CD4-positive, alpha-beta T cell treated with Interferon alpha-2 for 1 hour (primary cell): ENCODE data around the gene ECT2.
A peak's percentile ranks its signal among the peaks of the same experiment; 100 is the strongest.
"Not testable (repeated sequence)": the region's sequence is repeated elsewhere in the genome, so short reads cannot be mapped to it uniquely, and the experiment has no call there.

ENCODE experiments used
- DNase-seq, 2 donors: peaks; one replicate each; pipeline ENCODE4 v3.0.0-alpha.2; 2020 to 2022

ECT2 gene

DNA sequence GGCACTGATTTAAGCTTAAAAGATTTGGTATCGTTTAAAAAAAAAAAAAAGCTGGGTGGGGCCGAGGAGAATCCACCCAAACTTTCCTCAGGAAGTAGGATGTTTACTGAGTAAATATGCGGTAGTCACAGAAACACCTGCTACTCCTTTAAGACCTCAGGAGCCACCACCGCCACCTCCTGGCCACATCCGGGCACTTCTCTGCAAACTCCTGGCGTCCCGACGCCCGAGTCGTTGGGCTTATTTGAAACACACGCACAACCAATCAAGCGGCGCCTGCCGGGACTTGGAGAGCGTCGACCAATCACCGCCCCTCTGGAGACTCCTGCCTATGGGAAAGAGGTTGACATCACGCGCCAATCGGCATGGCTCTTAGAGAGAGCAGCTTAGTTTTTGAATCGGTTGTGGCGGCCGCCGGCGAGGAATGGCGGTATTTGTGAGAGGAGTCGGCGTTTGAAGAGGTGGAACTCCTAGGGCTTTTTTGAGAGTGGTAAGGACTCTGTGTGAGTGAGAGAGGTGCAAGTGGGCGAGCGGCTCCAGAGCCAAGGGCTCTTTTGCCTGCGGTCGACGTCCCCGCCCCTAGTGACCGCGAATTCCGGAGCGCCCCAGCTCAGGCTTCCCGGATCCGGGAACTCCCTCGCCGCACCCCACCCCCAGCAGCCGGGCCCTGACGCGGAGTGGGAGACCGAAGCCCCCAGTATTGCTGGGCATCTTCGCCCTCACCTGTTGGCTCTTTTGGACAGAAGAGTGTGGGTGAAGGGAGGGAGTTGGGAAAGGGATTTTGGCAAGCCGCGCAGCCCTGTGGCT lies at the start of gene ECT2:
ECT2 (plus strand) TSS at position 359 of the 807 bp plus-strand sequence. CDS start 3,805 bp downstream, outside the sequence.
- DNase-seq, result peak; percentile 98

- no peak for DNase-seq
Measured at GRCh38 chr3:172700936-172701455, 49.5 kb upstream of the ECT2 start.

- DNase-seq, result no peak
Measured at GRCh38 chr3:172701751-172702150, 48.8 kb upstream of the ECT2 start.

GRCh38 chr3:172702256-172702655 lies 48.3 kb upstream of the ECT2 start:
- no peak for DNase-seq

DNA sequence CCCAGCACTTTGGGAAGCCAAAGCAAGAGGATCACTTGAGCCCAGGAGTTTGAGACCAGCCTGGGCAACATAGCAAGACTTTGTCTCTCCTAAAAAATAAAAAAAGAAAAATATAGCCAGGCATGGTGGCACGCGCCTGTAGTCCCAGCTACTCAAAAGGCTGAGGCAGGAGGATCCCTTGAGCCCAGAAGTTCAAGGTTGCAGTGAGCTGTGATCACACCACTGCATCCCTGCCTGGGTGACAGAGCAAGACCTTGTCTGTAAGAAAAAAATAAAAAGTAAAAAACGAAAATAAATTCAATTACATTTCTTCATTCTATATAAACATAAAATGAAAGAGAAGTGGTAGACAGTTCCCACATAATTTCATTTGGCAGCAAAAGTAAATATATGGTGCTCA lies 47.8 kb upstream of the ECT2 start:
- DNase-seq, result not testable (repeated sequence)

- no peak for DNase-seq
Measured at GRCh38 chr3:172704001-172704400, 46.5 kb upstream of the ECT2 start.

GRCh38 chr3:172705170-172705569 lies 45.4 kb upstream of the ECT2 start:
- no peak for DNase-seq

DNA sequence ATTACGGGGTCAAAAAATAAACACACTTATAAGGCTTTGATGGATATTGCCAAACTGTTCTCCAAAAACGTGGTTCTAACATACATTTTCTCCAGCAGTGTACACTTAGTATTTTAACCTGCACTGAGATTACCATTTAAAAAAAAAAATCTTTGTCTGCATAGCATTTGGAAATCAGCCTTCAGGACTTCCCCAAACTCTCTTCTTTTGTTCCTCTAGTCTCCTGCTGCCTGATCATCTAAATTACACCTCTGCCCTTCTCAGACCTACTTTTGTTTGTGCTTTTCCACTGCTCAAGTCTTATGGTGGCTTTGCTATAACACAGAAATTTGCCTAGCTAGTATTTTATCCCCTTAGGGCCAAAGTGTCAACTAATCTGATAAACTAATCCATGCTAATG lies 43.5 kb upstream of the ECT2 start:
- DNase-seq, result no peak

DNA sequence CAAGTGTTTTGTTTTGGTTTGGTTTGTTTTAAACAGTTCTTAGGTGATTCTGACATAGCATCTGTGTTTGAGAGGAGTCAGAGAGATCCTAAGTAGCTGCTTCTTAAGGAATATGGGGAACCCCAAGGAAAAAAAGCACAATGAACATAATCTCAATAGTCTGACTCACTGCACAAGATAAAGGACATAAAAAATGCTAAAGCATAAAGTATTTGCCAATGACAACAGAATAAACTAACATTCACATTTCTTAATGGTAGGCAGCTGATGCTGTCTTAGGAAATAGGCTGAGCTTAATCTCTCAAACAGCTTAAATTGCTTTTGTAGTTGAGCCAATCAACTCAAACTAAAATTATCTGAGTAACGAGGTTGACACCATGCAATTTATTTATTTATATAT lies 42.6 kb upstream of the ECT2 start:
- no peak for DNase-seq

DNA sequence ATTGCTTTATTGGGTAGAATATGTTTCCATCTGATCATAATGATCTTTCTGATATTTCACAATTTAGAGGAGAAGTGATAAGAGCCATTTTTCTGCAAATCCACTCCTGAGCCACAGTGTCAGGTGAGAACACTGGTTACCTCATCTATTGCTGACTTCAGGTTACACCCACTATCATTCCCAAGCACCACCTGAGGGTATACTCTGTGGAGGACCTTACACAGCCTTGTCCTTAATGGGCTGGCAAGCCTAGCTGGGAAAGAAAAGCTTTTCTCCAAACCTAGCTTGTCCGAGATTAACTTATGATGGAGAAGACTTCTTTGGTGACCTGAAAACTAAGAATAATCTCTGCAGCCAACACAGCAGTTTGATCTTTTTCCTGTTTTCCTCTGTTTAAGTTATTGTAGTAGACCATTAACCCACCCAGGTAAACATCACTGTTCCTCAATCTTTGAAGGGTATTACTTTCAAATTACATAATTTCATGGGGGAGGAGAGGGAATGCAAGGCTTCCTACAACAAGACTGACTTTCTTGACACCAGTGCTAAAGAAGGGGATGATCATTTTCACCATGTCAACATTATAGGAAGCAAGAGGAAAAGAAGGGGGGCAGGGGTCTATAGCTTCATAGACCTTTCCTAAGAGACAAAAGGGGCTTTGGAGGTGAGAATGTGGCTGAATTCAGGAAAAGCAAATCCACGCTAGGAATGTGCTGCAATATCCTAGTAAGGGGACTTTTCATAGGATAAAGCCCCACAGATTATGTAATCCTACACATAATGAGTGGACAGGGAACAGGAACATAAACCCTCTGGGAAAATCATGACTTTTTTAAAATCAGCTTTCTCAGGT lies 41.4 kb upstream of the ECT2 start:
- no peak for DNase-seq

GRCh38 chr3:172709774-172710663 lies 40.5 kb upstream of the ECT2 start:
- peak in 1 of 2 donors; percentile 1 for DNase-seq

DNA sequence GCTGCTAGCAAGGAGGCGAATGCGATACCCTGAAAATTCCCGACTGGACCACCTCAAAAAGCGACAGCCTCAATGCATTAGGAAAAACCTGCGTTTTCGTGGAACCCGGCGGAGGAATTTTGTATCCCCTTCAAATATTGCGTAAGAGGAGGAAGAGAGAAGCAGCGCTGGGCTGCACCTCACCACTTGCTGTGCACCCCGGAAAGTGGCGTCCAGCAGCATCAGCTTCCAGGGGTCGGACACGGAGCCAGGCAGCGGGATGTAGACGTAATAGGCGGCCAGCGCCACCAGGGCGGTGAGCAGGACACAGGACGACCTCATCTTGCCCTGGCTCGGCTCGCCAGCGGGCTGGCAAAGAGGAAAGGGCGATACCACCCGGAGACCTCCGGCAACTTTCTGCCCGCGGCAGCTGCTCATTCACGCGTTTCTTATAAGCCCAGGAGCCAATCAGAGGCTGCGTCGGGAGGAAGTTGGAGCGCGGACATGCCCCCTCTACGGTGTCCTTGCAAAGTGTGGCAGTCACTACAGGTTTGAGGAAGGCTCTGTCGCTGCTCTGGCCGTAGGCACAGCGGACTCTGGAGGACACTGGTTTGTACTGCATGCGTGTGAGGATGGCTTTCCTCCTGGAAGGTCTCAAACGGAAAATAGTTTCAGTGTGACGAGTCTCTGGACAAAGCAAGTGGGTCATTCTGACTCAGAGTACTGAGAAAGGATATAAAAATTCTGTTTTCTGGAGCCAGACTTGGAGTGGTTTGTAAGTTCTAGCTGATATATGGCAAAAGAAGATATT lies 39.7 kb upstream of the ECT2 start, which contains the start of gene NCEH1:
NCEH1 (minus strand) TSS at position 404 of the 790 bp plus-strand sequence; CDS start at position 321, 83 bp downstream.
- peak; percentile 78 to 84 for DNase-seq

GRCh38 chr3:172711454-172711795 lies 39.1 kb upstream of the ECT2 start:
- no peak for DNase-seq

DNA sequence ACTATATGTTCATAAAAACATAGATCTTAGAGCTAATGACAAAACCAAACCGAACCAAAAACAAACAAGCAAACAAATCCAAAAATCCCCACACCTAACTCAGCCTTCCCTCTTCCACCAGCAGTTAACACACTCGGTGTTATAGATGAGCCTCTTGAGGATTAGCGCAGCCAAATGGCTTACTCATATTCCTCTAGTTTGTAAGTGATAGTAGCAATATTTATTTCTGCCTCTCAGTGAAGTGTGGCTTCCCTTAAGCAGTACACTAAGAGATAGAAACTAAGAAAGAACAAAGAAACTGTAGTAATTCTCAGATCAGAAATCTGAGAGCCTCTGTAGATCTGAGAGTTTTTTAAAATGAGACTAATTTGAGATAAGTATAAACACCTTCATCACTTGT lies 37.2 kb upstream of the ECT2 start:
- DNase-seq, result no peak

DNA sequence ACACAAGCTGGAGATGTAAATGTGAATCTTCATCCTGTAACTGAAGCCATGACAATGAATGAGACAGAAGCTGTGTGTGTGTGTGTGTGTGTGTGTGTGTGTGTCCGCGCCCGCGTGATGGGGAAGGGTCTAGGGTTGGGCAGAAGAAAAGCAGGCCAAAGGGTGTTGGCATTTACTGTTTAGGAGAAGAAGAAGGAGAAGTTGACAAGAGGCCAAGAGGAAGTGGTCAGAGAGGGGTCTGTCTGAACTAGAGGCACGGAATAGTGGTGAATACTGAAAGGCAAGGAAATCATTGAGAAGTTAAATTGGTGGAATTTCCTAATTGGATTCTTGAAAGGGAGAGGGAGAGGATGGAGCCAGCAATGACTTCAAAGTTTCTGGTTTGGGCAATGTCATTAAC lies 34.0 kb upstream of the ECT2 start:
- DNase-seq, result peak; percentile 7 to 13

DNA sequence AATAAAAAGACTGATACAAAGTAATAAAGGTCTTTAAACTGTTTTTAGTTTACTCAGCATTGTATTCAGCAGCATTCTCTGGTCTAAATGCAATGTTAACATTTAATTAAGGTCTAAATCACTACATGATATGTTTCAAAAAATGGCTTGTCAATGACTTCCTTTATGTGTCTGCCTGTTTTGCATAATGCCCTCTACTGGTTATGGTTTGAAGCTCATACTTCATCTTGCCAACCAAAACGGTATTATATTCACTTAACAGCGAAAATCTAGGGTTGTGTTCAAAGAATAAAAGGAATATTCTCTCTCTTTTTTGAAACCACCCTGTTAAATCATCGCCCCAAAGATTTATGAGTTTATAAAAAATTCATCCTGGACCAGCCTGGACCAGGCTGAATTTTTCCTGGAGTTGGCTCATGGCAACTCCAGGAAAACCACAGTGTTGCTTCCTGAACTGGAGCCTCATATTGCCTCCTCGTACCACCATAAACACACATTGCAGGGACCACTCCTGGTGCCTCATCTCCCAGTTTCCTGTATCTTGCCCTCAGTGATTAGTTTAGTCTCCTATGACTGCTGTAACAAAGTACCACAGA lies 32.9 kb upstream of the ECT2 start:
- peak in 1 of 2 donors; percentile 27 for DNase-seq

DNA sequence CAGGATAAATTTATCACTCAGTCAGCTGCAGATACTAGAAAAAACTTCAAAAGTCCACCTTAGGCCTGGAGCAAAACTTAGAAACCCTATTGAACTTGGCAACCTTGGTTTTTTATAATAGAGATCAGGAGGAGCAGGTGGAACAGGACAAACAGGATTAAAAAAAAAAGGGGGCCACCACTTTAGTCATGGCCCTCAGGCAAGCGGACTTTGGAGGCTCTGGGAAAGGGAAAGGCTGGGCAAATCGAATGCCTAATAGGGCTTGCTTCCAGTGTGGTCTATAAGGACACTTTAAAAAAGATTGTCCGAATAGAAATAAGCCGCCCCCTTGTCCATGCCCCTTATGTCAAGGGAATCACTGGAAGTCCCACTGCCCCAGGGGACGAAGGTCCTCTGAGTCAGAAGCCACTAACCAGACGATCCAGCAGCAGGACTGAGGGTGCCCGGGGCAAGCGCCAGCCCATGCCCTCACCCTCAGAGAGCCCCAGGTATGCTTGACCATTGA lies 27.9 kb upstream of the ECT2 start:
- DNase-seq, result not testable (repeated sequence)

GRCh38 chr3:172726380-172726779 lies 24.1 kb upstream of the ECT2 start:
- no peak for DNase-seq

DNA sequence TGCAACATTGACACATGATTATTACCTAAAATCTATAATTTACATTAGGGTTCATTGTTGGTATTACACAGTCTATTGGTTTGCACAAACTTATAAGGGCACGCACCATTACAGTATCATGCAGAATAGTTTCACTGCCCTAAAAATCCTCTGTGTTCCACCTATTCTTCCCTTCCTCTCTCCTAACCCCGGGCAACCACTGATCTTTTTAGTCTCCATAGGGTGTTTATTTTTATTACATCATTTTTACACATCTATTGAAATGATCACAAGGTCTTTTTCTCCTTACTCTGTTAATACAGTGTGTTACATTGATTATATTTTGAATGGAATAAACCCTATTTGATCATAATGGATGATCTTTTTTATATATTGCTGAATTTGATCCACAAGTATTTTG lies 15.5 kb upstream of the ECT2 start:
- no peak for DNase-seq

GRCh38 chr3:172739462-172739861 lies 11.1 kb upstream of the ECT2 start:
- no peak for DNase-seq

GRCh38 chr3:172746475-172746874 lies 4.1 kb upstream of the ECT2 start:
- DNase-seq, result no peak
